HG02623 (cell line): ENCODE results near the gene BSX.

Experiments
- ATAC-seq: cut with Tn5 transposase; IDR thresholded peaks from one replicate; pipeline ENCODE4 v1.9.1; 2021; ENCODE audit warnings: moderate library complexity; ENCODE audit not compliant: unreplicated experiment

The BSX gene

DNA sequence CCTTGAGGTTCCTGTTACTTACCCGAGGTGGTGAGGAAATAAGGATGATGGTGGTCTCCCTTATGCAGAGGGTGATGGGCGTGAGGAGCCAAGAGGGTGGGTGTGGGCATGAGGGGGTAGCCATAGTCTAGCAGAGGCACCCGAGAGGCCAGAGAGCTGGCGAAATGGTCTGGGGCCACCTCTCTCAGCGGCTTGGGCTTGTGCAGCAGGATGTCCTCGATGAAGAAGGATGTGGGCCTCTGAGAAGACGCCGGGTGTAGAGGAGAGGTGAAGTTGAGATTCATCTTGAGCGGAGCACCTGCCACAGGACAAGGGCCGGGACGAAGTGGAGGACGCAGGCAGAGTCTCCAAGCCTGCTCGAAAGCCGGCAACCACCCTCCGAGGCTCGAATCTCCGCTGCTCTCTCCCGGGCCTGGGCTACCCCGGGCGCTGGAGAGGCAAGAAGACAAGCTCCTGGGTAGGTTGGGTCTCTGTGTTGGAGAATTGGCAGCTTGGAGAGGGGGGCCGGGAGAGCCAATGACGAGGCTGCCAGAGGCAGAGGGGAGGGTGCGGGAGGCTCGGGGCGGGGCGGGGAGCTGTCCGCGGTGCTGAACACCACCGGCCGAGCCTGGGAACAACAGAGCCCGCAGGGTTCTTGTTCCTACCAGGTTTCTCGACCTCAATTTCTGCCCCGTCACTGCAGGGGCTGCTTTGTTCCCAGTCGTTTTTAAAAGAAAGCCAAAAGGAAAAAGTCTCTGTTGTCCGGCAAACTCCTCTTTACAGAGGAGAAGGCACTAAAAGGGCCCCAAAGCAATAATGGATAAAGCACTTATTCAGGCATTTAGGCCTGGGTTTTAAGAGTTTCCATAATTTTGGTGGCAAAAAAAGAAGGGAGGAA is at the start of gene BSX:
Gene BSX, minus strand, starts transcription at position 447 of the 877 bp plus-strand sequence. Its CDS starts 163 bp downstream, at position 284.
- no peak for ATAC-seq

DNA sequence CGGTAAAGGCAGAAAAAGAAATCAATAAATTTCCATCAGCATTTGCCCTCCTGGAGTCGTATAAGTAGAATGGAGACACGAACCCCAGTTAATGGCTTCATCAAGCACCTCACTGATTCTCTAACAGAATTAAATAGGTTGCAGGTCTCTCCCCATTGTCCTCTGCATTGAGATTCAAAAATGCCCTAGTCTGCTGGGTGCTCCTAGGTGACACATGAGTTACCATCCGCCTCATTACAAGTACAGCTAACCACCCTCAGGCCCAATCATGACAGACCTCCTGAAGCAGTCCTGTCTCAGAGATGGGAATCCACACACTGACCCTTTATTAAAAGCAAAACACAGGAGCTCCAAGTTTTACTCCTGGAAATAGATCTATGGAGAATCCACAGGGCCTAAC is 48.9 kb upstream of the BSX start:
- no peak for ATAC-seq

DNA sequence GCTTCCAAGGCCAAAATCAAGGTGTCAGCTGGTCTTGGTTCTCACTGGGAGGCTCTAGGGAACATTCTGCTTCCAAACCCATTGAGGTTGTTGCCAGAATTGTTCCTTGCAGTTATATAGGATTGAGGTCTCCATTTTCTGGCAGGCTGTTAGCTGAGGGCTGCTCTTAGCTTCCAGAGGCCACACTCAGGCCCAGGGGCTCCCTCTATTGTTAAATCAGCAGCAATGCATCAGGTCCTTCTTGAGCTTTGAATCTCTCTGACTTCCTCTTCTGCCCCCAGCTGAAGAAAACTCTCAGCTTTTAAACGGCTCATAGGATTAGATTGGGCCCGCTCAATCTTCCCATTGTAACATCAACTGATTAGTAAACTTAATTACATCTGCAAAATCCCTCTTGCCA is 39.3 kb upstream of the BSX start:
- no peak for ATAC-seq

DNA sequence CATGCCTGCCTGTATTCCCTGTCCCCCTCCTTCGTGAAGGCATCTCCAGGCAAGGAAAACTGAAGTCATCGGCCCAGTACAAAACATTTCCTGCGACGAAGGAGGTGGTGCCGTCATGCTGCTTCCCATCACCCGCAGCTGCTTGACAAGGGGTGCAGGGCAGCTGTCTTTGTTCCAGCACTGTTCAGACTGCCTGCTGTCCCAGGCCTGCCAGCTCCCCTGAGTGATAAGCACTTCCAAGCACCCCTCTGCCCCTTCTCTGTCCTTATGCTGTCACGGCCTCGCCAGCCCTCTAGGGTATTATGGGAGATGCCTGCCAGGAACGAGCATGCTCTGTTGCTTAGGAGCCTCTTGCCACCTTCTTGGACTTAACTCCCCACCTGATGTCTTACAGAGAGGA is 37.1 kb upstream of the BSX start:
- ATAC-seq: no peak

DNA sequence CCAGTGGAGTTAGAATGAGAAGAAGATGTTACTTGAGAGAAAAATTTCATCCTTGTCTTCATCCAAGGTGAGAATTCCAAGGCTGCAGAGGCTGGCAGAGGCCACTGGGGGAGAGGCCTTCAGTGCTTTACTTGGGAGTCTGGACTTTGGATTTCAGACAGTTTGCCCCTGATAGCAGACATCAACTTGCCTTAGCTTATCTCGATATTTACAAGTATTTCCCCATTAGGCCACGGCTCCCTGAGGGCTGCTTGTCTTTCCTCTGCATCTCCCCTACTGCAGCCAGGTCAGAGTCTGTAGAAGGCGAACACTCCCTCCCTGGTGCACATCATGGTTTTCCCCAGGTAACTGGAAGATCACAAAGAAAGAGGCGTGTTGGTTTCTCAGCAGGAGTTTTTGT is 29.9 kb upstream of the BSX start:
- ATAC-seq: no peak

DNA sequence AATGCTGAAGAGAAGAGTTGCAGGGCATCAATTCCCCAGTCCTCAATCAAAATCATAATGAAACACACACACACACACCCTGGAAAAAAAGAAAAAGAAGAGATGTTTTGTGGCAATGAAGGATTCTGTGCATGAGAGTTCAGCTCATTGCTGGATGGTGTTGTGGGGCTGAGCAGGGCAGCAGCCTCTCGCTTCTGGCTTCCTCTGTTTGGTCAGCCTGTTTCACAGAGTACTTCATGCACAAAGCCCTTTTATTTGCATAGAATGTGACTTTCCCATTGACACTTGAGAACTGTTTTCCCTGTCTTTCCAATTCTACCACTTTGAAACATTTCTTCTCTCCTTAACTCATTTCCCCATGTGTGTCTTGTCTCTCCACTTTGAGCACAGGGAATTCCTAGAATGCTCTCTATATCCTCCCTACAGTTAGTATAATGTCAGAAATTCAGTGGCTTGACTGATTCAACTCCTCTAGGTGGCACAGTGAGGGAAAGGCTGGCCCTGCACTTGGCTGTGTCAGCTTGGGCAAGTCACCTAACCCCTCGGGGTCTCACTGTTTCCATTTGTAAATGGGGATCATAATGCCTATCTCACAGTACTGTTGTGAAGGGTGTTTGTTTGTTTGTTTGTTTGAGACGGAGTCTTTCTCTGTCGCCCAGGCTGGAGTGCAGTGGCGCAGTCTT is 25.4 kb upstream of the BSX start:
- no peak for ATAC-seq

DNA sequence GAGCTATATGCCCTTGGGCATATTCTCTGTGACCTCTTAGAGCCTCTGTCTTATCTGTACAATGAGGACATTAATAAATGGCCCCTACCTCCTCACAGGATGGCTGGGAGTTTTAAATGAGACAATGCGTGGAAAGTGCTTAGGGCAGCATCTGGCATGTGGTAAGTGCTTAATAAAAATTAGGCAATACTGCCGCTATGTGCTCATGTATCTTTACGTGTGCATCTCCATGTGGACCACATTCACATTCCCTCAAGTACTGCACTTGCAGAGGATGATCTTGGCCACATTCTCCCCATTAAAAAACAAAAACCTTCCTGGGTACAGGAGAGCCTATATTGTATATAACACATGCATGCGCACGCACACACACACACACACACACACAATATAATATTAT is 19.1 kb upstream of the BSX start:
- ATAC-seq: no peak

DNA sequence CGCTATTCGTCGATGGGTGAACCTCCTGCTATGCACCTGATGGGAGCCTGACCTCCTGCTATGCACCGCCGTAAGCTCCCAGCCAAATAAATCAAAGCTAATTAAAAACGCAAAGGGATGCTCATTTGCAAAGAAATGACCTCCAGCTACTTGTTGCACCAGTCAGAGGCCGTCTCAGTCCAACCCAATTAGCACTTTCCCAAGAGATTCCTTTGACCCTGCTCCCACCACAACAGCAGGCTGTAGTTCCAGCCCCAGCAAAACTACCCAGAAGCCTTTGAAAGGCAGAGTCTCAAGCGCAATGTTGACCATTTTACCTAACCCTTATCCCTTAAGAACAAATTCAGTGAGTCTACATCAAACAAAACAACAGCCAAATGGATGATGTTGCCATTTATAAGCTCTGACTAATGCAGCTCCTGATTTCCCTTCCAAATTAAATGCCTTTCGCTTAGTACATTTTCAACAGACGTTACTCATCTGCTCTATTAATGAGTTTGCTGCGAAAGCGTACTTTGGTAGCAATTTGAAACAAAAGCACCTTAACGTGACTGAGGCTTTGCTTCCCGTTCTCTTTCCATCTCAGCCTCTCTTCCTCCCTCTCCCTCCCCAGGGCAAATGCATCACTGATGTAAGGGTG is 17.2 kb upstream of the BSX start:
- ATAC-seq: no peak

DNA sequence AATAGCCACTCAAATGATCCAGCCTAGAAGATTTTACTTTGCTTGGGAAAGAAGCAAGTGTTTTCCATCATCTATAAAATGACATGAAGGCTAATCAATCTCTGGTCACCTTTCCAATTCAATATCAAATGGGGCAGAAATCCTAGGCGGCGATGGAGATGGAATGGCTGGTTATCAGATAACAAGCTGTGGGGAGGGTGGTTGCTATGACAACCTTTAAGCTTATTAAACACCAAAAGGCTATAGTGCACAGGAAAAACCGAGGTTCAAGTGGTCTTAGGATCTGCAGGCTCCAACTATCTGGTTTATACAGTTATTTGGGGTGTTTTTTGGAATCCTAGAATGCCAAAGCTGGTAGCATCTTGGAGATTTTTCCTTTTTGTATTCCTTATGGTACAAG is 13.9 kb upstream of the BSX start:
- ATAC-seq: no peak

DNA sequence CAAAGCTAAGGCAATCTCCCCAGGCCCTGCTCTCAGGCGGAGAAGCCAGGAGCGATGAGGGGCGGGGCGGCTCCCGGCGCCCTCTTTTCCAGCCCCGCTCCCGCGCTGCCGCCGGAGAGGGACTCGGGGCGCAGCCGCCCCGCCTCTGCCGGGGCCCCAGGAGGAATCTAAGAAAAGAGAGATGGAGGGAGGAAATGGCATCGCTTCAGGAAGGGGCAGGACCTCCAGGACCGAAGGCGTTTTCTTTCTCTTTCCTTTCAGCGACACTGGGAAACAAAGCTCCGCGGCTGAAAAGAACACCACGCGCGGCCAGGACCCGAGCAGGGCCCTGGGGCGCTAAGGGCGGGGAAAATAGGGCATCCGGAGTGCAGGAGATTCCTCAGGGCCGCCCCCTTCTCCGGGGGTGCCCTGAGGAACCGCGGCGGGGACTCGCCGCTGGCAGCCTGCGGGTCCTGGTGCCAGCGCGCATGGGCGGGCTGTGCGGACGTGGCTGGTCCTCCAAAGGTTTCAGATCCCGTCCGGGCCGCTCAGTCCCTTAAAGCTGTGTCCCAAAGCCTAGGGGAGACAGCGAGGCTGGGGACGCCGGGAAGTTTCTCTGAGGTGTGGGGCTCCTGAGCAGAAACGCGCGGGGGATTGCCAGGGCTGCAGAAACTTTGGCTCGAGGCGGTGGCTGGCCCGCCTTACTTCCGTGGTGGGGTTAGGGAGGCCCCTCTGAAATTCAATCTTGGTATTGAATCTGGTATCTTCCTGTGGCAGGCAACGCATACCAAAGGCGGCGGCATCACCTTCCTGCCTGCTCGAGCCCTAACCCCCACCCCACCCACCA is 2.8 kb upstream of the BSX start:
- no peak for ATAC-seq

DNA sequence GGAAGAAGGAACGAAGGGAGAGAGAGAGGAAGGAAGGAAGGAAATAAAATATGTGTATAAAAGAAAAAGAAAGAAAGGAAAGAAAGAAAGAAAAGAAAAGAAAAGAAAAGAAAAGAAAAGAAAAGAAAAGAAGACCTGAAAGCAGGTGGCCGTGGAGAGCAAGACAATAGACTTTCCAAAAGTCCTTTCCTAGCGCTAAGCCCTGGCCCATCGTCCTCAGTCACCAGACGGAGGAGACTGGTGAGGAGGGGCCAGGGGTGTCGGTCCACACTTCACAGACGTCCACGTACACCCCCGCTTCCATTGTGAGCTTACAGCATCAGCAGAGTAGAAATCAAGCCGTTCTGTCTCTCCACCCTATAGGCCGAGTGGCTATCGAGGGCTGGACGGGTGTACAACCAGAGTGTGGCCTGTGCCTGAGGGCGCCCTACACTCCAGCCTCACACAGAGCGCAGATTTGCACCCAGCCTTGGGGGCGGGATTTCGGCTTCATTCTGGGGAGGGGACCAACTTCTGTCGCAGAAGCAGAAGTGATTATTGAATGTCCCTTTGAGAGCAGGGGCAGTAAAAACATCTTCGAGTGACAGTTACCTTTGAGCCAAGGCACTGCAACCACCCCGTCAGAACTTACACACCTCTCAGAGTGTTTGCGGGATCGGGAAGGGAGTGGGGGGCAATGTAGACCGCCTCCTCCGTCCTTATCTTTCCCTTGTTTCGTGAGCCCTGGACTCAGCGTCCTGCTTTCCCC is 2.0 kb upstream of the BSX start:
- no peak for ATAC-seq

DNA sequence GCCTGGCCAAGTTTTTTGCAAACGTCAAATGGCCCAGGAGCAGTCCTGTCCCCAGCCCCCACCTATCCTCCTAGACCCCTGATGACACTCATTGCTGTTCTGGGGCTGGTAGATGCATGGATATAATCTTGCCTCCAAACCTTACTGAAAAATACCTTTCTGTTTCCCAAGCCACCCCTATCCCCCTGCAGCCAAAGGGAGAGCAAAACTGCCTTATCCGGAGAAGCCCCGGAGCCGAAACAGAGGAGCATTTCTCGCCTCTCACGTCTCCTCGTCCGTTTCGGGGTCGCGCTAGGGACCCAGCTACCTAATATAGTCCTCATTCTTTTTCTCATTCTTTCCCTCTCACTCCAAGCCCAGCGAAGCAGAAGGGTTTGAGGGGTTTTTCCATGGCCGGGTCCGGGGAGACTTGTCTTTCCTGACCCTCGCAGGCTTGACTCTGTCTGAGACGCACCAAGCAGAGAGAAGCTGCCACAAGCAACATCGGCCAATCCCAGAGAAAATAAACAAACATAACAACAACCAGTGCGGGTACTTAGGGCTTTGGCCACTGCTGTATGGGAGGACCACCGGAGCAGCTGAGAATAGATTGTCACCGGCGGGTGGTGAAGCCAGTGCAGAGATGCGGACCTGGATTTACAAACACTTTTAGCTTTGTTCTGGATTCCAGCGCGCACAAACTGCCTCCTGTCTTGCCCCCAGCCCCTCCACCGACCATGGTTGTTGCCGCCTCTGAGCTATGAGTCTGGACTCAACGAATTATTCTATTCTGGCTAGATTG is 1.6 kb downstream of the BSX start:
- ATAC-seq: no peak

DNA sequence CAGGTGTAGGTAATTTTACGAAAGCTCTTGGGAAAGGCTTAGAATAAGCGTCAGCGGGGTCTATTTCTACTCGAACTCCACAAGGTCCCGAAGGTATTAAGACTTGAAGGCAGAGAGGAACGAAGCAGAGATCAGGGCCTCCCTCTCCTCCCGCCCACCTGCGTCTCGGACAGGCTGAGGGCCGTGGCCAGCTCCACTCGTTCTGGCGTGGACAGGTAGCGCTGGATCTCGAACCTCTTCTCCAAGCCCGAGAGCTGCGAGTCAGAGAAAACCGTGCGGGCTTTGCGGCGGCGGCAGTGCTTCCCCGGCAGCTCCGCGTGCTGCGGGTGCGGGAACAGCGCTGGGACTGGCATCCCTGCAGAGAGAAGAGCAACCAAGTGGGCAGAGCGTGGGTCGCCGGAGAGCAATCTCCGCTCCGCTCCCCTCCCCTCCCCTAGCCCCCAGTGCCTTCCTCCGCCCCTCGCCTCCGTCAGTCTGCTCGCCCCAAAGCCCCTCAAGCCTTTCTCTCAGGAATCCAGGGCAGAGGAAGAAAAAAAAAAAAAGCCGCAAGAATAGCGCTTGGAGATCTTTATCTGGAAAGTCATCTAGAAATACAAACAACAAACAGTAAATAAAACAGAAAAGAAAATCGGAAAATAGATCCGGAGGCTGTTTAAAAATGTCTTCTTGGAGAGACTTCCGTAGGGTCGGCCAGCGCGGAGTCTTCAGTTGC is 2.4 kb downstream of the BSX start:
- ATAC-seq: no peak

DNA sequence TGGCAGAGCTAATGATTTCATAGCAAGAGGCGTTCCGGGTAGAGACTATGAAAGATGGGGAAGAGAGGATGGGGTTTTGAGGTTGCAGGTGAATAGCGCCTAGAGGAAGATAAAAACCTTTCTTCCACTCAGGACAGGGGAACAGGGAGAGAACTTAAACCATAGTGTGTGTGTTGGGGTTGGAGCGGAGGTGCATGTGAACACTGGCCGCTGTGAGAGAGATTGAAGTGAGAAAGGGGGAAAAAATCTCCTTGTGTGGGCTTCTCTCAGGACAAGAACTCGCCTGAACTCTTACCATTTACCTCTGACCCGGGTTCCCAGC is 3.4 kb downstream of the BSX start:
- no peak for ATAC-seq

DNA sequence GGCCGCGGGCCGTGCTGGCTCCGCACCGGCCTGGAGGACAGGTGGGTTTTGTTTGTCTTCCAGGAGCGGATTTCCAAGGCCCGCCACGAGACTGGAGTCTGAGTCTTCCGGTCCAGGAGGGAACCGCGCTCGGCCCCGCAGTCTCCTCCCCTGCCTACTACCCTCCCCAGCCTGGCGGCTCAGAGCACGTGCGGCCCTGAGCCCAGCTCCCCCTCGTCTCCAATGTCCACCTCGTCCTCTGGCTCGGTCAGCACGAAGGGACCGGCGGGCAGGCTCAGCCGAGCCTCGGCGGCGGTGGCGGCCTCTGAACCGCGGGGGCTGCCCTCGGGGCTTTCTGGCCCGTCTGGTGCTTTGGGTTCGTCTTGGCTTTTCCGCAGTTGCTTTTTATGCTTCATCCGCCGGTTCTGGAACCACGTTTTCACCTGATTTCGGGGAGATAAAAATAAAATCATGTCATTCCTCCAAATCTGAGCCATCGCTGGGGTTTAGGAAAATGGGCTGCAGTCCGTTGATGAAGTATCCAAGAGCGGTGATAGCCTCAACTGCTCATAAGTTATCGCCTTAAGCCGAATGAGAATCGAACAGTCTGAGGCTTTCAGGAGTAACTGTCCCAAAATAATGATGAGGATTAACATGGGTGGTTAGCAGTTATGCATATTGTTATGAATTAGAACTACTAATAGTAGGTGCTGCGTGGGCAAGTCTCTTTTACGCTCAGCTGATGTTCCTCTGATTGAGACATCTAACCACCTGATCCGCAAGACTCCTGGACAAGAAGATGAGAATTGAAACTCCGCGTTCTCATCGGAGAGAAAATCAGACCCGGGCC is 4.0 kb downstream of the BSX start:
- ATAC-seq: no peak

DNA sequence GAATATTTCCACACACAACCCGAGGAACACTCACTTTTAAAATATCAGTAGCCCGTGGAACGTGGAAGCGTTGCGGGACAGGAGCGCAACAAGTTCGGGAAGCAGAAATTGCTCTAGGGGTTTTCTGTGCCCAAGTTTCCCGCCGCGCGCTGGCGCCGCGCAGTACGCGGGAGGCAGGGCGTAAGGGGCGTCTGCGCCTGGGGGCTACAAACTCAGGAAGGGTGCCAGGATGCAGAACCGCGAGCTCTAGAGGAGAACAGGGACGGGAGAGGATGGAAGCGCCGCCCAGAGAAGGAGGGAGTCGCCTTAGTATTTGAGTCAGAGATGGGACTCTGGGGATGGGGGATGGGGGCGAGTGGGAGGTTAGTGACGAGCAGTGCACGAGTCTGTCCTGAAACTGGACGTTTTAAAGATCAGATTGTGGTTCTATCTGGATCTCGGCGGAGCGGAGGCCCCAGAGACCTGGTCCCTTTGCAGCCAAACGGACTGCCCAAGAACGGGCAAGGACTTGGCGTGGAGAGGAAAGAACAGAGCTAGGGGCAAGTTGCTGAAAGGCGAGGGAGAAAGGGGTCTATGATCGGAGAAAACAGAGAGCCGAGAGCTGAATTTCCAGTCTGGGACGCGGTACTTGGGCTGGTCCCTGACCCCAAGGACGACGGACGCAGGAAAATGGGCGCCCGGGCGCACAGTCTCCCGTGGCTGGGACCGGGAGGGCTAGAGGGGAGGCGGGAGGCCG is 4.7 kb downstream of the BSX start:
- no peak for ATAC-seq

DNA sequence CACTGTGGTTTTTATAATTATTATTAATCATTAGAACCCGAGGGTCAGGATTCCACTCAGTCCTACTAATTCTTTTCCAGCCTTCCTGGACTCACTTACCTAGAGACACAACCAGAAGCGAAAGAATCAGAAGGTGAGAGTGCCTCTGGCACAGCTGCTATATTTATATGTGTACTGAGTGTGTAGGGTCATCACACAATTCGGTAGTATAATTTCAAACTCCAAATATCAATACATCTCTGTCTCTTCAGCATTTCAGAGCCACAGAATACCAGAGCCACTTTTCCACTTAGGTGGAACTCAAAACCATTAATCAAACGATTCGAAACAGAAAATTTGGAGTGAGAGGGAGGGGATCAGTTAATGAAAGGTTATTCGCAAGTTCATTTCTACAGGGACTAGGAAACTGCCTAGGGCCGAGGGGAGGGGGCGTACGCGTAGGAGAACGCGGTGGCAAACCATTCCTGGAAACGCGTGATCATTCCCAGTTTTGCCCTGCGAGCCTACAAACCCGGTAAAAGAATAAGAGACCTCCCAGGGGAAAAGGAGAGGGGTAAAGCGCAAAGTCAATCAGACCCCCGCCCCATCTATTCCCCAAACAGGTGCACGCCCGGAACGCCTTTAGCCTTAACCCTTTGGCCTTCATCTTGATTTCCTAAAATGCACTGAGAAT is 5.4 kb downstream of the BSX start:
- no peak for ATAC-seq
